Activated CD4-positive, alpha-beta memory T cell treated with anti-CD3 and anti-CD28 coated beads, Interleukin-2, amount 10 ng/mL, durations not matched to agents 7 days and 5 days (primary cell): Measurements from ENCODE around the gene THAP11. TPM values are rescaled to one million over a fixed set of nuclear protein-coding genes. Genes with fewer than 3 reads are reported as not detected.

Source experiments
- CTCF ChIA-PET: fragments of 350-600 bp; sonication (Branson Sonifier 250); formaldehyde crosslinking; loops from one replicate; lab custom pipeline; 2021; ENCODE audit warnings: antibody characterized with exemption, inconsistent platforms; lab: Charles Lee
- POLR2A ChIA-PET: fragments of 350-600 bp; sonication (Branson Sonifier 250); formaldehyde crosslinking; loops from one replicate; lab custom pipeline; 2021; ENCODE audit warnings: antibody characterized with exemption; lab: Charles Lee
- DNase-seq: peaks from one replicate; pipeline ENCODE4 v3.0.0-alpha.2; 2020
- H3K27ac Mint-ChIP-seq: one replicate; pipeline ENCODE4 v1.8.0; 2021; ENCODE audit warnings: mild to moderate bottlenecking, mixed read lengths
- H3K27me3 Mint-ChIP-seq: one replicate; pipeline ENCODE4 v1.8.0; 2021; ENCODE audit warnings: mixed read lengths
- H3K36me3 Mint-ChIP-seq: one replicate; pipeline ENCODE4 v1.8.0; 2021; ENCODE audit warnings: low read depth, mixed read lengths
- H3K4me1 Mint-ChIP-seq: one replicate; pipeline ENCODE4 v1.8.0; 2021; ENCODE audit warnings: mixed read lengths
- H3K4me3 Mint-ChIP-seq: one replicate; pipeline ENCODE4 v1.8.0; 2021; ENCODE audit warnings: mild to moderate bottlenecking, mixed read lengths
- H3K9me3 Mint-ChIP-seq: one replicate; pipeline ENCODE4 v1.8.0; 2021; ENCODE audit warnings: mixed read lengths
- total RNA-seq, 2 experiments: library from RNA; stranded (reverse); gene quantifications; one replicate each; pipeline ENCODE4 v1.2.3, GENCODE V29; 2021

The THAP11 gene
- total RNA-seq, 2 experiments from 2014 or later = 40.6 to 42.3 TPM

GRCh38 chr16:67841198-67841815, 813 bp upstream of the THAP11 start:
- ChIA-PET POLR2A (interaction anchor here (0.6 to 1.2 kb wide), 4 partner anchors 8 to 606 kb away, joined by 3 read pairs; partner anchors contain the start of genes RANBP10 and TSNAXIP1), CTCF (interaction anchor here (0.6 to 1.9 kb wide), 9 partner anchors 8 to 224 kb away, joined by 3 to 9 read pairs (median 3); partner anchors contain the start of genes ACD and RANBP10)
- H3K4me3 Mint-ChIP-seq = peak overlapping the region; percentile 88
- no peak for DNase-seq
- peak overlapping the region; percentile 95 for H3K27ac Mint-ChIP-seq
- H3K9me3 Mint-ChIP-seq = no peaks in the 10 kb centered on the region
- H3K4me1 Mint-ChIP-seq = peaks cover 38% of the 10 kb centered on the region
- no peaks in the 10 kb centered on the region for H3K27me3 Mint-ChIP-seq
- peaks cover 16% of the 10 kb centered on the region for H3K36me3 Mint-ChIP-seq

DNA sequence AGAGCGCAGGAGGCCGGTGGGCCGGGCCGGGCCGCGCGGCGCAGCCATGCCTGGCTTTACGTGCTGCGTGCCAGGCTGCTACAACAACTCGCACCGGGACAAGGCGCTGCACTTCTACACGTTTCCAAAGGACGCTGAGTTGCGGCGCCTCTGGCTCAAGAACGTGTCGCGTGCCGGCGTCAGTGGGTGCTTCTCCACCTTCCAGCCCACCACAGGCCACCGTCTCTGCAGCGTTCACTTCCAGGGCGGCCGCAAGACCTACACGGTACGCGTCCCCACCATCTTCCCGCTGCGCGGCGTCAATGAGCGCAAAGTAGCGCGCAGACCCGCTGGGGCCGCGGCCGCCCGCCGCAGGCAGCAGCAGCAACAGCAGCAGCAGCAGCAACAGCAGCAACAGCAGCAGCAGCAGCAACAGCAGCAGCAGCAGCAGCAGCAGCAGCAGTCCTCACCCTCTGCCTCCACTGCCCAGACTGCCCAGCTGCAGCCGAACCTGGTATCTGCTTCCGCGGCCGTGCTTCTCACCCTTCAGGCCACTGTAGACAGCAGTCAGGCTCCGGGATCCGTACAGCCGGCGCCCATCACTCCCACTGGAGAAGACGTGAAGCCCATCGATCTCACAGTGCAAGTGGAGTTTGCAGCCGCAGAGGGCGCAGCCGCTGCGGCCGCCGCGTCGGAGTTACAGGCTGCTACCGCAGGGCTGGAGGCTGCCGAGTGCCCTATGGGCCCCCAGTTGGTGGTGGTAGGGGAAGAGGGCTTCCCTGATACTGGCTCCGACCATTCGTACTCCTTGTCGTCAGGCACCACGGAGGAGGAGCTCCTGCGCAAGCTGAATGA, 606 bp downstream of the THAP11 start:
- Mint-ChIP-seq H3K27me3 (no peaks in the 10 kb centered on the region), H3K27ac (peak overlapping the region; percentile 98), H3K36me3 (peaks cover 16% of the 10 kb centered on the region), H3K4me1 (peaks cover 42% of the 10 kb centered on the region), H3K4me3 (peak overlapping the region; percentile 94), H3K9me3 (no peaks in the 10 kb centered on the region)
- DNase-seq = peak; percentile 72
- ChIA-PET POLR2A (interaction anchor here (0.7 to 4.4 kb wide), 5 partner anchors 9 to 362 kb away, joined by 3 to 43 read pairs (median 3); partner anchors contain the start of gene ATP6V0D1), CTCF (interaction anchor here (0.8 to 4.1 kb wide), 11 partner anchors 9 to 321 kb away, joined by 3 to 22 read pairs (median 4); partner anchors contain the start of genes C16orf86, GFOD2, RANBP10 and TSNAXIP1)

- H3K27me3 Mint-ChIP-seq = no peaks in the 10 kb centered on the region
- peak overlapping the region; percentile 94 for H3K4me3 Mint-ChIP-seq
Measured at GRCh38 chr16:67843343-67843765, 1.2 kb downstream of the THAP11 start.

DNA sequence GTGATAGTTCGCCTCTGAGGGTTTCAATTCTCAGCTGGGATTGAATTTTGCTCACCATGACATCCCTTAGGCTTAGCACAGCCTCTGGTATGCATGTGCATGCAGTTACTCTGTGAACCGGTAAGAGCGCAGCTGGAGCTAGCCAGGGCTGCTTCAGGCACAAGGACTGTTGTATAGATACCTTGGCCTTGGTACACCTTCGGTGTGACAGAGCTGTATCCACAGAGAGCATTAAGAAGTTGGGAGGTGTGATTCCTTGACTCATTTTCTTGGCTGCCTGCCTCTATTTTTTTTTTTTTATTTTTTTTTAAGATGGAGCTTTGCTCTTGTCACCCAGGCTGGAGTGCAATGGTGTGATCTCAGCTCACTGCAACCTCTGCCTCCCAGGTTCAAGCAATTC, 2.4 kb downstream of the THAP11 start:
- H3K36me3 Mint-ChIP-seq = peaks cover 16% of the 10 kb centered on the region
- H3K27me3 Mint-ChIP-seq = no peaks in the 10 kb centered on the region
- no peak for DNase-seq
- no peaks in the 10 kb centered on the region for H3K9me3 Mint-ChIP-seq
- POLR2A ChIA-PET = interaction anchor here (0.8 to 4.4 kb wide), 6 partner anchors 11 to 363 kb away, joined by 3 to 43 read pairs (median 4); partner anchors contain the start of genes ACD, ATP6V0D1, GFOD2 and PSMB10
- peak overlapping the region; percentile 98 for H3K27ac Mint-ChIP-seq
- peaks cover 53% of the 10 kb centered on the region for H3K4me1 Mint-ChIP-seq
- H3K4me3 Mint-ChIP-seq = peak overlapping the region; percentile 94
- CTCF ChIA-PET = interaction anchor here (0.9 to 4.1 kb wide), 12 partner anchors 11 to 283 kb away, joined by 3 to 22 read pairs (median 4); partner anchors contain the start of genes CARMIL2, CTCF, PSKH1 and RANBP10

More at GRCh38 chr16:67843343-67843765, 1.2 kb downstream of the THAP11 start:
- POLR2A ChIA-PET = interaction anchor here (0.7 to 4.4 kb wide), 5 partner anchors 10 to 362 kb away, joined by 3 to 43 read pairs (median 3); partner anchors contain the start of gene ATP6V0D1
- no peak for DNase-seq
- H3K27ac Mint-ChIP-seq = peak overlapping the region; percentile 98
- H3K4me1 Mint-ChIP-seq = peaks cover 48% of the 10 kb centered on the region
- peaks cover 16% of the 10 kb centered on the region for H3K36me3 Mint-ChIP-seq
- no peaks in the 10 kb centered on the region for H3K9me3 Mint-ChIP-seq
- CTCF ChIA-PET = interaction anchor here (0.8 to 4.1 kb wide), 13 partner anchors 10 to 322 kb away, joined by 3 to 22 read pairs (median 3); partner anchors contain the start of genes C16orf86, GFOD2, PSKH1 and RANBP10

GRCh38 chr16:67845291-67846062, 3.4 kb downstream of the THAP11 start:
- no peak for DNase-seq
- H3K4me3 Mint-ChIP-seq = peak overlapping the region; percentile 76
- ChIA-PET POLR2A (interaction anchor here (0.8 to 4.4 kb wide), 13 partner anchors 12 to 365 kb away, joined by 3 to 43 read pairs (median 5); partner anchors contain the start of genes ACD, ATP6V0D1, GFOD2 and NFATC3), CTCF (interaction anchor here (0.7 to 4.1 kb wide), 10 partner anchors 12 to 324 kb away, joined by 3 to 22 read pairs (median 4); partner anchors contain the start of genes CARMIL2, CTCF, RANBP10 and TSNAXIP1)
- H3K4me1 Mint-ChIP-seq = peaks cover 55% of the 10 kb centered on the region
- H3K27ac Mint-ChIP-seq = peak overlapping the region; percentile 79
- peaks cover 18% of the 10 kb centered on the region for H3K36me3 Mint-ChIP-seq
- no peaks in the 10 kb centered on the region for H3K9me3 Mint-ChIP-seq
- no peaks in the 10 kb centered on the region for H3K27me3 Mint-ChIP-seq

- Mint-ChIP-seq H3K36me3 (peaks cover 18% of the 10 kb centered on the region), H3K27ac (peak overlapping the region; percentile 79), H3K27me3 (no peaks in the 10 kb centered on the region), H3K4me3 (peak overlapping the region; percentile 76), H3K4me1 (peaks cover 55% of the 10 kb centered on the region), H3K9me3 (no peaks in the 10 kb centered on the region)
- ChIA-PET POLR2A (interaction anchor here (0.8 to 4.4 kb wide), 10 partner anchors 12 to 366 kb away, joined by 3 to 43 read pairs (median 6); partner anchors contain the start of genes ATP6V0D1, GFOD2, NFATC3 and PSMB10), CTCF (interaction anchor here (0.7 to 4.1 kb wide), 4 partner anchors 12 to 89 kb away, joined by 3 to 22 read pairs (median 6); no protein-coding TSS in a partner anchor)
- no peak for DNase-seq
Measured at GRCh38 chr16:67846063-67846319, 3.9 kb downstream of the THAP11 start.

GRCh38 chr16:67846320-67847063, 4.4 kb downstream of the THAP11 start, which contains the start of gene NUTF2:
Gene NUTF2, plus strand, starts transcription at chr16:67846933. Its CDS starts 18,198 bp downstream, at chr16:67865131.
- peak; percentile 97 for DNase-seq
- Mint-ChIP-seq H3K4me1 (peaks cover 52% of the 10 kb centered on the region), H3K27me3 (no peaks in the 10 kb centered on the region), H3K27ac (peak within 1 kb of the TSS; percentile 79), H3K36me3 (peaks cover 18% of the 10 kb centered on the region), H3K9me3 (no peaks in the 10 kb centered on the region), H3K4me3 (peak within 1 kb of the TSS; percentile 89)
- CTCF ChIA-PET = interaction anchor here (0.7 to 4.1 kb wide), 3 partner anchors 13 to 88 kb away, joined by 3 to 22 read pairs (median 7); no protein-coding TSS in a partner anchor
- POLR2A ChIA-PET = interaction anchor here (0.8 to 4.4 kb wide), 10 partner anchors 13 to 366 kb away, joined by 3 to 43 read pairs (median 6); partner anchors contain the start of genes ATP6V0D1, GFOD2, NFATC3 and PSMB10

- Mint-ChIP-seq H3K4me1 (peaks cover 48% of the 10 kb centered on the region), H3K4me3 (peak within 1 kb of the TSS; percentile 89), H3K27ac (peak within 1 kb of the TSS; percentile 79), H3K9me3 (no peaks in the 10 kb centered on the region), H3K36me3 (peaks cover 18% of the 10 kb centered on the region), H3K27me3 (no peaks in the 10 kb centered on the region)
- POLR2A ChIA-PET = interaction anchor here (0.8 to 4.4 kb wide), 6 partner anchors 11 to 45 kb away, joined by 3 to 43 read pairs (median 4); partner anchors contain the start of genes RANBP10 and TSNAXIP1
- DNase-seq = no peak
- CTCF ChIA-PET = interaction anchor here (1.0 to 4.1 kb wide), 3 partner anchors 14 to 184 kb away, joined by 3 to 22 read pairs (median 7); no protein-coding TSS in a partner anchor
Measured at GRCh38 chr16:67847064-67847861, 5.1 kb downstream of the THAP11 start, which contains the start of gene CENPT. Gene CENPT, minus strand, starts transcription at chr16:67847693. Its CDS starts 13,834 bp downstream, at chr16:67833859.

DNA sequence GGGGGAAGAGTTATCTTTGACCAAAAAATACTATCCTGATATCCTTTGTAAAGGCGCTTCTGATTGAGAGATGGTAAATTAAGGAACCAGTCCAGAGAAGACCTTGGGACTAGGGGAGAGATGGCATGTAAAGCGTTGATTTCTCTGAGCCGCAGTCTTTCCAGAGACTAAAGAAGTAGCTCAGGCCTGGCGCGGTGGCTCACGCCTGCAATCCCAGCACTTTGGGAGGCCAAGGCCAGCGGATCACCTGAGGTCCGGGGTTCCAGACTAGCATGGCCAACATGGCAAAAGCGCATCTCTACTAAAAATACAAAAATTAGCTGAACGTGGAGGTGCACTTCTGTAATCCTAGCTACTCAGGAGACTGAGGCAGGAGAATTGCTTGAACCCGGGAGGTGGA, 6.0 kb downstream of the THAP11 start:
- ChIA-PET CTCF (interaction anchor here (1.0 kb wide), 1 partner anchor 185 kb away, joined by 3 read pairs; no protein-coding TSS in a partner anchor), POLR2A (interaction anchor here (0.9 to 1.4 kb wide), 3 partner anchors 10 to 46 kb away, joined by 3 to 5 read pairs (median 3); partner anchors contain the start of genes RANBP10 and TSNAXIP1)
- Mint-ChIP-seq H3K4me1 (peaks cover 47% of the 10 kb centered on the region), H3K4me3 (peak overlapping the region; percentile 89), H3K27ac (peak overlapping the region; percentile 10), H3K27me3 (no peaks in the 10 kb centered on the region), H3K36me3 (peaks cover 12% of the 10 kb centered on the region), H3K9me3 (no peaks in the 10 kb centered on the region)
- no peak for DNase-seq

DNA sequence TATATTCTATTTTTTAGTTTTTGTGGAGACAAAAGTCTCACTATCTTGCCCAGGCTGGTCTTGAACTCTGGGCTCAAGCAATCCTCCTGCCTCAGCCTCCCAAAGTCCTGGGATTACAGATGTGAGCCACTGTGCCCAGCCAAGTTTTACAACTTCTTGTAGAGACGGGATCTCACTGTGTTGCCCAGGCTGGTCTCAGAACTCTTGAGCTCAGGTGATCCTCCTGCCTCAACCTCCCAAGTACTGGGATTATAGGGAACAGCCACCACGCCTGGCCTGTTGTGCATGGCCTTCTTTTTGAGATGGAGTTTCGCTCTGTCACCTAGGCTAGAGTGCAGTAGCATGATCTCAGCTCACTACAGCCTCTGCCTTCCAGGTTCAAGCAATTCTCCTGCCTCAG, 11.6 kb downstream of the THAP11 start:
- Mint-ChIP-seq H3K36me3 (peaks cover 8% of the 10 kb centered on the region), H3K4me3 (no peak overlapping the region), H3K4me1 (peaks cover 31% of the 10 kb centered on the region), H3K9me3 (no peaks in the 10 kb centered on the region), H3K27ac (no peak overlapping the region), H3K27me3 (no peaks in the 10 kb centered on the region)
- no peak for DNase-seq
- ChIA-PET POLR2A (no interaction called here), CTCF (interaction anchor here (1.2 kb wide), 1 partner anchor 10 kb away, joined by 4 read pairs; no protein-coding TSS in a partner anchor)
